Upper lobe of left lung (tissue), 6 donors: ENCODE measurements around the gene TRIML2. TPM values are rescaled to one million over a fixed set of nuclear protein-coding genes. Genes with fewer than 3 reads are reported as not detected.

Experiments
- ATAC-seq, 2 donors: fragments of 200-7000 bp; cut with Tn5 transposase; one replicate each; pipeline ENCODE4 v1.9.1; 2022; ENCODE audit warnings: mild to moderate bottlenecking in 2 of 2, moderate library complexity in 2 of 2; ENCODE audit not compliant: low FRiP score in 2 of 2
- DNase-seq, 2 donors: peaks; one replicate each; pipeline ENCODE4 v3.0.0-alpha.2; 2019 to 2020
- H3K27ac ChIP-seq, 4 donors: fragments of 200-600 bp; sonication (generic); one replicate each; pipeline ENCODE4 v1.5.1; 2016 to 2019
- H3K27me3 ChIP-seq, 4 donors: fragments of 200-600 bp; sonication (generic); one replicate each; pipeline ENCODE4 v1.5.1; 2017 to 2019
- H3K36me3 ChIP-seq, 4 donors: fragments of 200-600 bp; sonication (generic); one replicate each; pipeline ENCODE4 v1.5.1; 2016 to 2019
- H3K4me1 ChIP-seq, 4 donors: fragments of 200-600 bp; sonication (generic); one replicate each; pipeline ENCODE4 v1.5.1; 2018 to 2019
- H3K4me3 ChIP-seq, 4 donors: fragments of 200-600 bp; sonication (generic); one replicate each; pipeline ENCODE4 v1.5.1; 2017 to 2019; ENCODE audit warnings: mild to moderate bottlenecking in 2 of 4, moderate library complexity in 1 of 4
- H3K9me3 ChIP-seq, 4 donors: fragments of 200-600 bp; sonication (generic); one replicate each; pipeline ENCODE4 v1.5.1; 2018 to 2019
- EP300 ChIP-seq, 4 donors: sonication (generic); formaldehyde crosslinking; IDR thresholded peaks; one replicate each; pipeline ENCODE4 v1.5.1; 2017; ENCODE audit warnings: antibody characterized with exemption in 4 of 4, control low read depth in 2 of 4
- POLR2A ChIP-seq, 4 donors: fragments of 450-650 bp; IDR thresholded peaks; one replicate each; pipeline ENCODE4 v1.5.1; 2016 to 2017; ENCODE audit warnings: antibody characterized with exemption in 4 of 4, mild to moderate bottlenecking in 2 of 4
- POLR2AphosphoS5 ChIP-seq, 2 donors: sonication (generic); formaldehyde crosslinking; IDR thresholded peaks; one replicate each; pipeline ENCODE4 v1.5.1; 2017; ENCODE audit warnings: antibody characterized with exemption in 2 of 2
- WGBS, 2 donors: methylation state at CpG; one replicate each; pipeline ENCODE4 v1.1.5; 2017 to 2018; 5-methylcytosine and 5-hydroxymethylcytosine counted together
- total RNA-seq, 6 donors: library from RNA; depleted of rRNA in 4 of 6; stranded (reverse); fragments of >200 nt in 4 of 6; gene quantifications; one replicate each; pipeline versions ENCODE4 v1.1.0 to v1.2.1, GENCODE V29; 2016 to 2021
- TF ChIP-seq, protein P1 (sequence below), 6 experiments: fragments of 450-650 bp in 4 of 6; fragments of 200-600 bp in 2 of 6; sonication (generic) in 2 of 6; IDR thresholded peaks; one replicate each; pipeline ENCODE4 v1.5.1; 2016 to 2019; ENCODE audit warnings: antibody characterized with exemption in 6 of 6
- donor health status: DM: no; HTN: no; CAD: no; lungs with moderate emphysema.
- donor health status: DM: no; HTN: yes; CAD: no; lungs with severe emphysema.

TRIML2 gene
- total RNA-seq, 6 donors from 2014 or later, result not detected

GRCh38 chr4:188092824-188093223, 16.6 kb downstream of the TRIML2 start:
- 92 to 95% methylated on average over 3 of the region's 3 CpGs for WGBS, 2 donors
- Histone ChIP-seq H3K36me3 (no peaks in the 10 kb centered on the region), H3K27ac (no peak overlapping the region), H3K27me3 (no peaks in the 10 kb centered on the region), H3K9me3 (no peaks in the 10 kb centered on the region), H3K4me3 (no peak overlapping the region), H3K4me1 (no peaks in the 10 kb centered on the region)
- ATAC-seq, result no peak
- TF ChIP-seq EP300 (IDR thresholded peaks at IDR 0.05), result no peak
- TF ChIP-seq, protein P1, sequence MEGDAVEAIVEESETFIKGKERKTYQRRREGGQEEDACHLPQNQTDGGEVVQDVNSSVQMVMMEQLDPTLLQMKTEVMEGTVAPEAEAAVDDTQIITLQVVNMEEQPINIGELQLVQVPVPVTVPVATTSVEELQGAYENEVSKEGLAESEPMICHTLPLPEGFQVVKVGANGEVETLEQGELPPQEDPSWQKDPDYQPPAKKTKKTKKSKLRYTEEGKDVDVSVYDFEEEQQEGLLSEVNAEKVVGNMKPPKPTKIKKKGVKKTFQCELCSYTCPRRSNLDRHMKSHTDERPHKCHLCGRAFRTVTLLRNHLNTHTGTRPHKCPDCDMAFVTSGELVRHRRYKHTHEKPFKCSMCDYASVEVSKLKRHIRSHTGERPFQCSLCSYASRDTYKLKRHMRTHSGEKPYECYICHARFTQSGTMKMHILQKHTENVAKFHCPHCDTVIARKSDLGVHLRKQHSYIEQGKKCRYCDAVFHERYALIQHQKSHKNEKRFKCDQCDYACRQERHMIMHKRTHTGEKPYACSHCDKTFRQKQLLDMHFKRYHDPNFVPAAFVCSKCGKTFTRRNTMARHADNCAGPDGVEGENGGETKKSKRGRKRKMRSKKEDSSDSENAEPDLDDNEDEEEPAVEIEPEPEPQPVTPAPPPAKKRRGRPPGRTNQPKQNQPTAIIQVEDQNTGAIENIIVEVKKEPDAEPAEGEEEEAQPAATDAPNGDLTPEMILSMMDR (IDR thresholded peaks at IDR 0.05), result no peak
- no peak for DNase-seq

GRCh38 chr4:188086858-188087257, 22.5 kb downstream of the TRIML2 start:
- no peak overlapping the region for H3K27ac ChIP-seq
- H3K36me3 ChIP-seq, result no peaks in the 10 kb centered on the region
- TF ChIP-seq, protein P1 (IDR thresholded peaks at IDR 0.05), result no peak
- TF ChIP-seq EP300 (IDR thresholded peaks at IDR 0.05) (no peak), POLR2A (IDR thresholded peaks at IDR 0.05) (no peak), POLR2AphosphoS5 (IDR thresholded peaks at IDR 0.05) (no peak)
- 86 to 89% methylated on average over 6 of the region's 6 CpGs for WGBS, 2 donors
- no peaks in the 10 kb centered on the region for H3K9me3 ChIP-seq
- H3K4me1 ChIP-seq, result no peaks in the 10 kb centered on the region
- ATAC-seq, result no peak
- no peaks in the 10 kb centered on the region for H3K27me3 ChIP-seq
- no peak for DNase-seq
- H3K4me3 ChIP-seq, result no peak overlapping the region

GRCh38 chr4:188082796-188083195, 26.6 kb downstream of the TRIML2 start:
- Histone ChIP-seq H3K4me1 (no peaks in the 10 kb centered on the region), H3K27me3 (no peaks in the 10 kb centered on the region), H3K4me3 (no peak overlapping the region), H3K27ac (no peak overlapping the region), H3K36me3 (no peaks in the 10 kb centered on the region), H3K9me3 (no peaks in the 10 kb centered on the region)
- ATAC-seq, result no peak
- TF ChIP-seq, protein P1 (IDR thresholded peaks at IDR 0.05), result no peak
- no peak for TF ChIP-seq POLR2AphosphoS5 (IDR thresholded peaks at IDR 0.05)
- TF ChIP-seq POLR2A (IDR thresholded peaks at IDR 0.05), result no peak
- no peak for TF ChIP-seq EP300 (IDR thresholded peaks at IDR 0.05)
- no peak for DNase-seq
- WGBS, 2 donors, result 69 to 76% methylated on average over 3 of the region's 3 CpGs

GRCh38 chr4:188078116-188078515, 31.3 kb downstream of the TRIML2 start:
- H3K9me3 ChIP-seq, result no peaks in the 10 kb centered on the region
- no peak for TF ChIP-seq POLR2AphosphoS5 (IDR thresholded peaks at IDR 0.05)
- no peak for TF ChIP-seq EP300 (IDR thresholded peaks at IDR 0.05)
- no peak for TF ChIP-seq POLR2A (IDR thresholded peaks at IDR 0.05)
- TF ChIP-seq, protein P1 (IDR thresholded peaks at IDR 0.05), result no peak
- ATAC-seq (no peak), DNase-seq (no peak)
- no peak overlapping the region for H3K27ac ChIP-seq
- no peaks in the 10 kb centered on the region for H3K27me3 ChIP-seq
- no peaks in the 10 kb centered on the region for H3K36me3 ChIP-seq
- no peak overlapping the region for H3K4me3 ChIP-seq
- 30 to 42% methylated on average over 1 of the region's 1 CpG for WGBS, 2 donors
- no peaks in the 10 kb centered on the region for H3K4me1 ChIP-seq

DNA sequence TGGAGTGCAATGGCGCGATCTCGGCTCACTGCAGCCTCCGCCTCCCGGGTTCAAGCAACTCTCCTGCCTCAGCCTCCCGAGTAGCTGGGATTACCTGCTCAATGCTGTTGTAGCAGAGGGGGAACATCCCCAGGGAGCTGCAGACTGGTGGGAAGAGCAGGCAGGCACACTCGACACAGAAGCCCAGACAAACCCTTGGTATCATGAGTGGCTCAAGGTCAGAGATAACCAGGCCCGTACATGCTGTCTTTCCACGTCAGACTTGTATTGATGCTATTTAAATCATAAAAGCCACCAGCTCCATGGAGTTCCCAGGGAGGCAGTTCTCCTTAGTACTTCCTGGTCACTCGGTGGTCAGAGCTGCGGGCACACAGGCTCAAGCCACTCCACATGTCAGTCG, 33.2 kb downstream of the TRIML2 start:
- H3K4me1 ChIP-seq, result no peaks in the 10 kb centered on the region
- ATAC-seq (no peak), DNase-seq (no peak)
- WGBS, 2 donors, result 91 to 94% methylated on average over 11 to 12 of the region's 12 CpGs
- TF ChIP-seq, protein P1 (IDR thresholded peaks at IDR 0.05), result no peak
- TF ChIP-seq POLR2A (IDR thresholded peaks at IDR 0.05) (no peak), EP300 (IDR thresholded peaks at IDR 0.05) (no peak), POLR2AphosphoS5 (IDR thresholded peaks at IDR 0.05) (no peak)
- H3K4me3 ChIP-seq, result no peak overlapping the region
- no peak overlapping the region for H3K27ac ChIP-seq
- H3K27me3 ChIP-seq, result no peaks in the 10 kb centered on the region
- no peaks in the 10 kb centered on the region for H3K9me3 ChIP-seq
- H3K36me3 ChIP-seq, result no peaks in the 10 kb centered on the region
